H1 (cell line): ENCODE measurements around the gene VPS13C. TPM values are rescaled to one million over a fixed set of nuclear protein-coding genes. Genes with fewer than 3 reads are reported as not detected.

Experiments used
- CTCF ChIA-PET: fragments of 300-600 bp; sonication (Branson Sonifier 250); formaldehyde crosslinking; loops from one replicate; lab custom pipeline; 2021; ENCODE audit not compliant: partially characterized antibody; lab: Charles Lee
- POLR2A ChIA-PET: fragments of 300-600 bp; sonication (Branson Sonifier 250); formaldehyde crosslinking; loops from one replicate; lab custom pipeline; 2021; ENCODE audit warnings: inconsistent platforms; ENCODE audit not compliant: partially characterized antibody; lab: Charles Lee
- DNase-seq, 2 experiments: peaks; one replicate each; pipeline versions ENCODE4 v3.0.0 to v3.0.0-alpha.2; 2010 to 2022; ENCODE audit warnings: low spot score in 2 of 2, low read depth in 1 of 2, mixed read lengths in 1 of 2
- FAIRE-seq: peaks from 2 replicates; lab custom pipeline; 2011; peaks lifted over from hg19 to GRCh38; lab: Jason Lieb, UNC
- H2AFZ ChIP-seq: 2 replicates; pipeline ENCODE4 v1.8.1; 2012; ENCODE audit warnings: low read length, inconsistent platforms
- H2AK5ac ChIP-seq: 2 replicates; pipeline ENCODE4 v1.6.1; 2013; ENCODE audit warnings: low read depth, low read length
- H2BK120ac ChIP-seq: replicated peaks from 2 replicates; pipeline ENCODE3; 2013; ENCODE audit warnings: low read depth, low read length, inconsistent platforms
- H2BK12ac ChIP-seq: 2 replicates; pipeline ENCODE4 v1.6.1; 2013; ENCODE audit warnings: low read depth, low read length
- H2BK15ac ChIP-seq: 2 replicates; pipeline ENCODE4 v1.6.1; 2013; ENCODE audit warnings: low read length
- H2BK20ac ChIP-seq: 2 replicates; pipeline ENCODE4 v1.6.1; 2013; ENCODE audit warnings: low read length
- H2BK5ac ChIP-seq: 2 replicates; pipeline ENCODE4 v1.6.1; 2013; ENCODE audit warnings: low read depth, low read length
- H3K14ac ChIP-seq: 2 replicates; pipeline ENCODE4 v1.6.1; 2013; ENCODE audit warnings: inconsistent platforms; ENCODE audit not compliant: insufficient read length
- H3K18ac ChIP-seq: 2 replicates; pipeline ENCODE4 v1.6.1; 2013; ENCODE audit warnings: low read length; ENCODE audit errors: extremely low read depth
- H3K23ac ChIP-seq: 2 replicates; pipeline ENCODE4 v1.6.1; 2013; ENCODE audit warnings: inconsistent platforms; ENCODE audit not compliant: insufficient read length
- H3K23me2 ChIP-seq: 2 replicates; pipeline ENCODE4 v1.6.1; 2013; ENCODE audit warnings: low read depth, low read length
- H3K27ac ChIP-seq: 2 replicates; pipeline ENCODE4 v1.6.1; 2011; ENCODE audit warnings: low read depth, low read length, inconsistent platforms
- H3K27me3 ChIP-seq, 4 experiments: replicated peaks in 1 of 4; 1 replicate in 1 of 4; 2 replicates in 3 of 4; pipeline versions ENCODE4 v1.6.1 to v1.8.1; 2011 to 2013; ENCODE audit warnings: low read length in 3 of 4, mild to moderate bottlenecking in 3 of 4, inconsistent platforms in 2 of 4, mixed read lengths in 2 of 4, moderate library complexity in 1 of 4; ENCODE audit not compliant: control insufficient read depth in 3 of 4, insufficient read depth in 3 of 4; ENCODE audit errors: extremely low read depth in 1 of 4
- H3K36me3 ChIP-seq, 4 experiments: 2 replicates each; pipeline versions ENCODE4 v1.6.1 to v1.8.1; 2011 to 2013; ENCODE audit warnings: mild to moderate bottlenecking in 4 of 4, low read length in 3 of 4, moderate library complexity in 2 of 4, control low read depth in 1 of 4, inconsistent platforms in 1 of 4; ENCODE audit not compliant: insufficient read depth in 4 of 4, control insufficient read depth in 2 of 4
- H3K4ac ChIP-seq: replicated peaks from 2 replicates; pipeline ENCODE3; 2013; ENCODE audit warnings: low read length, low read depth, mixed read lengths, inconsistent platforms; ENCODE audit not compliant: insufficient read length
- H3K4me1 ChIP-seq, 4 experiments: replicated peaks in 1 of 4; 1 replicate in 1 of 4; 2 replicates in 3 of 4; pipeline versions ENCODE4 v1.6.1 to v1.8.1; 2011 to 2013; ENCODE audit warnings: low read length in 3 of 4, inconsistent platforms in 2 of 4, mixed read lengths in 1 of 4; ENCODE audit not compliant: insufficient read depth in 4 of 4, control insufficient read depth in 3 of 4
- H3K4me2 ChIP-seq, 2 experiments: 2 replicates each; pipeline versions ENCODE4 v1.6.1 to v1.8.1; 2011 to 2013; ENCODE audit warnings: low read depth in 2 of 2, low read length in 2 of 2, control low read depth in 1 of 2, inconsistent platforms in 1 of 2, mild to moderate bottlenecking in 1 of 2; ENCODE audit not compliant: insufficient read depth in 1 of 2
- H3K4me3 ChIP-seq, 4 experiments: fragments of 200-600, 300-600 bp in 1 of 4; sonication (generic), shearing (Covaris generic), sonication (Bioruptor Twin) in 1 of 4; 2 replicates each; pipeline versions ENCODE4 v1.5.1 to v1.8.1; 2011 to 2016; ENCODE audit warnings: low read length in 4 of 4, low read depth in 3 of 4, control low read depth in 2 of 4, inconsistent platforms in 2 of 4, mild to moderate bottlenecking in 2 of 4, mixed read lengths in 1 of 4, moderate library complexity in 1 of 4; ENCODE audit not compliant: insufficient read depth in 2 of 4; ENCODE audit errors: extremely low read depth in 1 of 4
- H3K56ac ChIP-seq: replicated peaks from 2 replicates; pipeline ENCODE3; 2013; ENCODE audit warnings: low read depth, mild to moderate bottlenecking, mixed read lengths, low read length, inconsistent platforms; ENCODE audit not compliant: insufficient read length
- H3K79me1 ChIP-seq: 2 replicates; pipeline ENCODE4 v1.6.1; 2013; ENCODE audit warnings: low read depth, low read length, control low read depth
- H3K79me2 ChIP-seq, 2 experiments: 2 replicates each; pipeline versions ENCODE4 v1.6.1 to v1.8.1; 2012 to 2013; ENCODE audit warnings: low read length in 2 of 2, mild to moderate bottlenecking in 2 of 2, inconsistent platforms in 1 of 2; ENCODE audit not compliant: insufficient read depth in 2 of 2, control insufficient read depth in 1 of 2
- H3K9ac ChIP-seq, 4 experiments: replicated peaks in 1 of 4; 1 replicate in 1 of 4; 2 replicates in 3 of 4; pipeline versions ENCODE4 v1.6.1 to v1.8.1; 2011 to 2013; ENCODE audit warnings: low read depth in 3 of 4, low read length in 3 of 4, control low read depth in 2 of 4, mild to moderate bottlenecking in 2 of 4, moderate library complexity in 2 of 4, inconsistent platforms in 1 of 4; ENCODE audit errors: extremely low read depth in 1 of 4
- H3K9me3 ChIP-seq, 2 experiments: 2 replicates each; pipeline versions ENCODE4 v1.6.1 to v1.8.1; 2012 to 2013; ENCODE audit warnings: mild to moderate bottlenecking in 2 of 2, moderate library complexity in 2 of 2, control low read depth in 1 of 2, inconsistent platforms in 1 of 2, low read depth in 1 of 2, low read length in 1 of 2, mixed read lengths in 1 of 2; ENCODE audit not compliant: insufficient read depth in 2 of 2
- H4K20me1 ChIP-seq, 2 experiments: replicated peaks in 1 of 2; 2 replicates each; pipeline versions ENCODE3 to v1.8.1; 2011 to 2013; ENCODE audit warnings: inconsistent platforms in 2 of 2, low read length in 2 of 2, mild to moderate bottlenecking in 1 of 2; ENCODE audit not compliant: insufficient read depth in 2 of 2, control insufficient read depth in 1 of 2
- H4K5ac ChIP-seq: 2 replicates; pipeline ENCODE4 v1.6.1; 2013; ENCODE audit warnings: low read length, low read depth, mixed read lengths, inconsistent platforms; ENCODE audit not compliant: insufficient read length
- H4K8ac ChIP-seq: 2 replicates; pipeline ENCODE4 v1.8.0; 2013; ENCODE audit warnings: mild to moderate bottlenecking, moderate library complexity, low read length, inconsistent platforms; ENCODE audit not compliant: insufficient read depth; ENCODE audit errors: extremely low read depth
- H4K91ac ChIP-seq: replicated peaks from 2 replicates; pipeline ENCODE3; 2013; ENCODE audit warnings: low read length, mixed read lengths, inconsistent platforms; ENCODE audit not compliant: insufficient read length
- SP4 ChIP-seq: IDR thresholded peaks from 2 replicates; pipeline ENCODE4 v1.6.1; 2012; ENCODE audit warnings: low read length, inconsistent platforms
- SUZ12 ChIP-seq: fragments of 200-600 bp; sonication (generic); IDR thresholded peaks from 2 replicates; pipeline ENCODE4 v1.6.1; 2012; ENCODE audit warnings: mild to moderate bottlenecking, inconsistent platforms, low read length, moderate library complexity, mixed read lengths
- TBP ChIP-seq: IDR thresholded peaks from 2 replicates; pipeline ENCODE4 v1.6.1; 2011; ENCODE audit warnings: low read depth, low read length, improper control_type of control experiment
- WGBS, 2 experiments: shearing (Covaris generic) in 1 of 2; methylation state at CpG; one replicate each; pipeline versions ENCODE4 v1.1.6 to v1.1.7; 2013 to 2015; ENCODE audit warnings: low lambda C conversion rate in 2 of 2, mixed read lengths in 2 of 2, inconsistent platforms in 1 of 2, low coverage in 1 of 2, missing lambda C conversion rate in 1 of 2; ENCODE audit not compliant: insufficient replicate concordance in 2 of 2, insufficient coverage in 1 of 2, insufficient read length in 1 of 2; ENCODE audit errors: extremely low coverage in 1 of 2, missing lambda C conversion rate in 1 of 2; 5-methylcytosine and 5-hydroxymethylcytosine counted together
- polyA plus RNA-seq, 7 experiments: library from polyadenylated mRNA; depleted of rRNA in 3 of 7; stranded (reverse) in 5 of 7; unstranded in 2 of 7; fragments of >200 nt in 5 of 7; fragments of 200-250 nt in 2 of 7; gene quantifications; 1 replicate in 5 of 7; 2 replicates in 1 of 7; 4 replicates in 1 of 7; pipeline versions ENCODE4 v1.2.1 to v1.2.3, GENCODE V29; 2011 to 2013; ENCODE audit warnings: missing spikeins in 2 of 7, mixed read lengths in 2 of 7
- total RNA-seq: library from RNA; stranded (reverse); fragmentation: NEBNext Ultra II Directional; extraction: Animal tissue kit (Norgen Biotek cat#: 25700); gene quantifications from 2 replicates; pipeline ENCODE4 v1.2.1, GENCODE V29; 2021

Gene VPS13C
- total and polyA plus RNA-seq, 2 of the 8 experiments (the other 6 are each of a cell fraction or from before 2014, with no cell fraction given) = 4.8 to 18.8 TPM

DNA sequence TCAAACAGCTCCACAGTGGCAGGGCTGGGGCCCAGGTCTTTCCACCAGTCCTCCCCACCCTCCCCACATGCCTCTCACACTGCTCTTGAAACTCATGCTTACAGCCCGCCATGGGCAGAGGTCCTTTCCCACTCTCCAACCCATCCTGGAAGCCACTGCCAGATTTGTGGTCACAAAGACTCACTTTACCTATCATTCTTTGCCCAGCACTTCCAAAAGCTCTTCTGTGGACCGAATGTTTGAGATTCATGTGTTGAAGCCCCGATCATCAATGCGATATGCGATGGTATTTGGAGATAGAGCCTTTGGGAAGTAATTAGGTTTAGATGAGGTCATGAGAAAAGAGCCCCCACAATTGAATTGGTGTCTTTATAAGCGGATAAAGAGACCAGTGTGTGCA is 247.8 kb downstream of the VPS13C start:
- H3K4me2 ChIP-seq = no peak overlapping the region
- no peak for DNase-seq
- H3K36me3 ChIP-seq = no peaks in the 10 kb centered on the region
- no peak overlapping the region for H3K18ac ChIP-seq
- H2BK5ac ChIP-seq = no peak overlapping the region
- H3K14ac ChIP-seq = no peak overlapping the region
- no peak overlapping the region for H4K8ac ChIP-seq
- FAIRE-seq = no peak
- ChIA-PET POLR2A (no interaction called here), CTCF (interaction anchor here (0.6 to 1.9 kb wide), 3 partner anchors 10 to 188 kb away, joined by 3 to 15 read pairs (median 4); no protein-coding TSS in a partner anchor)
- no peaks in the 10 kb centered on the region for H4K20me1 ChIP-seq
- H3K79me1 ChIP-seq = no peaks in the 10 kb centered on the region
- H3K4ac ChIP-seq = no peak overlapping the region
- H3K79me2 ChIP-seq = no peaks in the 10 kb centered on the region
- WGBS, 2 experiments = 91% methylated on average over 6 of the region's 6 CpGs; no CpG with 5 or more reads in 1 of the 2 experiments
- no peak overlapping the region for H3K9ac ChIP-seq
- H4K91ac ChIP-seq = no peak overlapping the region
- no peak overlapping the region for H4K5ac ChIP-seq
- H3K27ac ChIP-seq = no peak overlapping the region
- no peak overlapping the region for H2BK15ac ChIP-seq
- no peak overlapping the region for H3K23ac ChIP-seq
- no peak overlapping the region for H2BK12ac ChIP-seq
- H3K4me3 ChIP-seq = no peak overlapping the region
- H2BK120ac ChIP-seq = no peak overlapping the region
- peaks cover 0 to 5% (median 4%) of the 10 kb centered on the region in 4 experiments; a peak in 5 of 7 replicates for H3K4me1 ChIP-seq
- H2BK20ac ChIP-seq = no peak overlapping the region
- no peaks in the 10 kb centered on the region for H3K27me3 ChIP-seq
- H3K9me3 ChIP-seq = no peaks in the 10 kb centered on the region
- no peak overlapping the region for H2AK5ac ChIP-seq
- no peak overlapping the region for H3K56ac ChIP-seq
- no peak overlapping the region for H2AFZ ChIP-seq
- H3K23me2 ChIP-seq = no peaks in the 10 kb centered on the region; the same call in 1 of the 2 replicates
- TF ChIP-seq TBP = no peak
- no peak for TF ChIP-seq SP4
- no peak for TF ChIP-seq SUZ12
